Measurements from ENCODE around the gene SMTNL2. TPM values are rescaled to one million over a fixed set of nuclear protein-coding genes. Genes with fewer than 3 reads are reported as not detected.
"Not testable (repeated sequence)": the region's sequence is repeated elsewhere in the genome, so short reads cannot be mapped to it uniquely, and the experiment has no call there.

SMTNL2 gene
- total RNA-seq, 2 donors from 2014 or later: 4.6 to 6.3 TPM

GRCh38 chr17:4587803-4588202, 3.5 kb downstream of the SMTNL2 start:
- no peaks in the 10 kb centered on the region for H3K36me3 ChIP-seq
- intact Hi-C loops (cut with DNase I): loop anchor here (5.0 kb wide), 1 partner anchor 34 kb away; no protein-coding TSS in a partner anchor
- H3K27me3 ChIP-seq (replicated peaks; ENCODE audit: insufficient read depth): peaks cover 3% of the 10 kb centered on the region
- TF ChIP-seq POLR2A (IDR thresholded peaks at IDR 0.05): no peak
- TF ChIP-seq POLR2AphosphoS5 (IDR thresholded peaks at IDR 0.05): no peak
- TF ChIP-seq CTCF (IDR thresholded peaks at IDR 0.05): no peak
- DNase-seq (ENCODE audit: low spot score): no peak
- WGBS: 73% methylated on average over 9 of the region's 9 CpGs
- H3K9me3 ChIP-seq: no peaks in the 10 kb centered on the region
- H3K4me1 ChIP-seq (replicated peaks): no peaks in the 10 kb centered on the region
- H3K27ac ChIP-seq: no peak overlapping the region
- H3K4me3 ChIP-seq: no peak overlapping the region

GRCh38 chr17:4588391-4588790, 4.1 kb downstream of the SMTNL2 start:
- TF ChIP-seq POLR2AphosphoS5 (IDR thresholded peaks at IDR 0.05) (no peak), POLR2A (IDR thresholded peaks at IDR 0.05) (no peak), CTCF (IDR thresholded peaks at IDR 0.05) (no peak)
- 75% methylated on average over 11 of the region's 11 CpGs for WGBS
- H3K27ac ChIP-seq: no peak overlapping the region
- no peaks in the 10 kb centered on the region for H3K9me3 ChIP-seq
- H3K4me1 ChIP-seq (replicated peaks): no peaks in the 10 kb centered on the region
- no peak for DNase-seq (ENCODE audit: low spot score)
- intact Hi-C loops (cut with DNase I): loop anchor here (5.0 kb wide), 1 partner anchor 34 kb away; no protein-coding TSS in a partner anchor
- no peaks in the 10 kb centered on the region for H3K36me3 ChIP-seq
- no peak overlapping the region for H3K4me3 ChIP-seq
- H3K27me3 ChIP-seq (replicated peaks; ENCODE audit: insufficient read depth): no peaks in the 10 kb centered on the region

GRCh38 chr17:4588898-4589625, 4.7 kb downstream of the SMTNL2 start:
- TF ChIP-seq POLR2A (IDR thresholded peaks at IDR 0.05) (no peak), CTCF (IDR thresholded peaks at IDR 0.05) (no peak), POLR2AphosphoS5 (IDR thresholded peaks at IDR 0.05) (no peak)
- H3K27ac ChIP-seq: no peak overlapping the region
- 66% methylated on average over 22 of the region's 22 CpGs for WGBS
- intact Hi-C loops (cut with DNase I): loop anchor here (5.0 kb wide), 1 partner anchor 33 kb away; no protein-coding TSS in a partner anchor
- H3K9me3 ChIP-seq: no peaks in the 10 kb centered on the region
- H3K27me3 ChIP-seq (replicated peaks; ENCODE audit: insufficient read depth): no peaks in the 10 kb centered on the region
- no peak overlapping the region for H3K4me3 ChIP-seq
- no peak for DNase-seq (ENCODE audit: low spot score)
- no peaks in the 10 kb centered on the region for H3K36me3 ChIP-seq
- H3K4me1 ChIP-seq (replicated peaks): no peaks in the 10 kb centered on the region

GRCh38 chr17:4590042-4590441, 5.7 kb downstream of the SMTNL2 start:
- WGBS: 69% methylated on average over 11 of the region's 11 CpGs
- H3K4me3 ChIP-seq; DNase-seq (ENCODE audit: low spot score); H3K9me3 ChIP-seq; H3K27ac ChIP-seq; H3K36me3 ChIP-seq; H3K27me3 ChIP-seq (replicated peaks; ENCODE audit: insufficient read depth); H3K4me1 ChIP-seq (replicated peaks); intact Hi-C loops (cut with DNase I): not testable (repeated sequence)

- no peak for TF ChIP-seq POLR2AphosphoS5 (IDR thresholded peaks at IDR 0.05)
- no peak for TF ChIP-seq CTCF (IDR thresholded peaks at IDR 0.05)
- TF ChIP-seq POLR2A (IDR thresholded peaks at IDR 0.05): no peak
- H3K36me3 ChIP-seq: no peaks in the 10 kb centered on the region
- no peak overlapping the region for H3K27ac ChIP-seq
- H3K27me3 ChIP-seq (replicated peaks; ENCODE audit: insufficient read depth): no peaks in the 10 kb centered on the region
- no peak overlapping the region for H3K4me3 ChIP-seq
- no peak for DNase-seq (ENCODE audit: low spot score)
- 79% methylated on average over 10 of the region's 10 CpGs for WGBS
- intact Hi-C loops (cut with DNase I): no loop called here
- no peaks in the 10 kb centered on the region for H3K9me3 ChIP-seq
- no peaks in the 10 kb centered on the region for H3K4me1 ChIP-seq (replicated peaks)
Measured at GRCh38 chr17:4590981-4591453, 6.7 kb downstream of the SMTNL2 start.
